ENCODE results near the gene NACC2. TPM values are rescaled to one million over a fixed set of nuclear protein-coding genes. Genes with fewer than 3 reads are reported as not detected.
A peak's percentile ranks its signal among the peaks of the same experiment; 100 is the strongest.

Gene NACC2
- total RNA-seq, 4 donors from 2014 or later, result 22.2 to 64.3 (median 26.5) TPM

DNA sequence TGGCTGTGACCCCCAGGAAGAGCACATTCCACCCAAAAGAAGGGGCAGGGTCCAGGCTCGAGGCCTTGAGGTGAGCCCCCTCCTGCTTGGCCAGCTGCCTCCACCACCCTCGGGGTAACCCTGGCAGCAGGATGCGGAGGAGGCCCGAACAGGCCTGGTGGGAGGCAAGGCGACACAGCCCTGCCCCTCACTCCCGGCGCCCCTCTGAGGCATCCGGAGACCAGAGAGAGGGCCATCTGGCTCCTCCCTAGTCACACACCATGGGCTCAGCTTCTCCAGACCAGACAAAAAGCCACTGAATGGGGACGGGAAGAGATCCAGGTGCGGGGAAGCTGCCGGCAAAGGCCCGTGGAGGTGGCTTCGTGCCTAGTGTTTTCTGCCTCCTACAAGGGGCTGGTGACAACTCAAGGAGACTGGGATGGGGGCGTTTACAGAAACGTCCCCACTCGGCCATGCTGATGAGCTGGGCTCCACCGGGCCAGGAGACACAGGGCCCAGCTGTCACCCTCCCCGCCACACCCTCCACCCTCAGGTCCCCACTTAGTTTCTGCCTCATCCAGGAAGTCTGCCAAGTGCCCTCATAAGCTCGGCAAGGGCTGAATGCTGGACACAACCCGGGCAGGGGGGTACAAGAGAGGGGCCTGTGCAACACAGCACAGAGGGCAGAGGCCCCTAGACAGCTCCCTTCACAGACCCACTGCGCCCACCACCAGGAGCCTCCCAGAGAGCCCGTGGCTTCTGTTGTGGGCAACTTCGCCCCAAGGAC is 41.9 kb downstream of the NACC2 start:
- in situ Hi-C loops (cut with MboI; ENCODE audit: low pct_ligation_motif_present in 1 of 4, low pct_unique_long_range_greater_than_20kb in 1 of 4, low sequenced_read_pairs in 3 of 4), result no loop called here
- no peaks in the 10 kb centered on the region for H3K9me3 ChIP-seq
- peak overlapping the region in 2 of 4 donors; percentile 47 to 54 for H3K4me3 ChIP-seq
- H3K27me3 ChIP-seq, result no peaks in the 10 kb centered on the region
- 39% methylated on average over 23 of the region's 23 CpGs; no CpG with 5 or more reads in 1 of the 2 donors for WGBS, 2 donors (ENCODE audit: low coverage in 1 of 2)
- peaks cover 0 to 8% (median 0%) of the 10 kb centered on the region in 4 donors for H3K36me3 ChIP-seq
- intact Hi-C loops (cut with DNase I; ENCODE audit: low total_unique reads), result no loop called here
- peaks cover 33 to 68% (median 51%) of the 10 kb centered on the region in 4 donors for H3K4me1 ChIP-seq
- TF ChIP-seq EP300 (IDR thresholded peaks at IDR 0.05; ENCODE audit: low read depth), result no peak
- no peak for TF ChIP-seq POLR2A (IDR thresholded peaks at IDR 0.05)
- TF ChIP-seq POLR2AphosphoS5 (IDR thresholded peaks at IDR 0.05), result no peak
- TF ChIP-seq, protein P1, sequence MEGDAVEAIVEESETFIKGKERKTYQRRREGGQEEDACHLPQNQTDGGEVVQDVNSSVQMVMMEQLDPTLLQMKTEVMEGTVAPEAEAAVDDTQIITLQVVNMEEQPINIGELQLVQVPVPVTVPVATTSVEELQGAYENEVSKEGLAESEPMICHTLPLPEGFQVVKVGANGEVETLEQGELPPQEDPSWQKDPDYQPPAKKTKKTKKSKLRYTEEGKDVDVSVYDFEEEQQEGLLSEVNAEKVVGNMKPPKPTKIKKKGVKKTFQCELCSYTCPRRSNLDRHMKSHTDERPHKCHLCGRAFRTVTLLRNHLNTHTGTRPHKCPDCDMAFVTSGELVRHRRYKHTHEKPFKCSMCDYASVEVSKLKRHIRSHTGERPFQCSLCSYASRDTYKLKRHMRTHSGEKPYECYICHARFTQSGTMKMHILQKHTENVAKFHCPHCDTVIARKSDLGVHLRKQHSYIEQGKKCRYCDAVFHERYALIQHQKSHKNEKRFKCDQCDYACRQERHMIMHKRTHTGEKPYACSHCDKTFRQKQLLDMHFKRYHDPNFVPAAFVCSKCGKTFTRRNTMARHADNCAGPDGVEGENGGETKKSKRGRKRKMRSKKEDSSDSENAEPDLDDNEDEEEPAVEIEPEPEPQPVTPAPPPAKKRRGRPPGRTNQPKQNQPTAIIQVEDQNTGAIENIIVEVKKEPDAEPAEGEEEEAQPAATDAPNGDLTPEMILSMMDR (IDR thresholded peaks at IDR 0.05), result no peak
- no peak for DNase-seq
- H3K27ac ChIP-seq, result peak overlapping the region; percentile 67 to 88 (median 84)

DNA sequence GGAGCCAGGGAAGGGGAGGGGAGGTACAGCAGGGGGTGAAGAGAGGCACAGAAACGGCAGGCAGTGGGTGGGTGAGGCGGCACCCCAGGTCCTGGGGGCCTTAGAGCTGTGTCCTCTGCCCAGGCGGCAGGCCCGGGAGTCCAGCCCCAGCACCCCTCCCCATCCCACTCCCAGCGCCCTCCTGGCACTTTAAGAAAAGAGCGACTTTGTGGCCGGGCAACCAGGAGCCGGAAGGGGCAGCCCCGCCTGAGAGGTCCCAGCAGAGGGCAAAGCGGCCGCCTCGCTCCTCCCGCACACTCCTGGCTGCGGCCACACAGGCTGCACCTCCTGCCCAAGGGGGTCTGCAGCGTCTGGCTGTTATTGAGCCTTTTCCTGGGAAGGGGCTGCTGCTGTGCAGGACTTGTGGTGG is 42.6 kb downstream of the NACC2 start:
- no peaks in the 10 kb centered on the region for H3K27me3 ChIP-seq
- peaks cover 33 to 67% (median 51%) of the 10 kb centered on the region in 4 donors for H3K4me1 ChIP-seq
- H3K27ac ChIP-seq, result peak overlapping the region; percentile 67 to 88 (median 84)
- DNase-seq, result no peak
- TF ChIP-seq, protein P1 (IDR thresholded peaks at IDR 0.05), result peak in 1 of 5 experiments; percentile 8
- no peak for TF ChIP-seq POLR2A (IDR thresholded peaks at IDR 0.05)
- intact Hi-C loops (cut with DNase I; ENCODE audit: low total_unique reads) (no loop called here), in situ Hi-C loops (cut with MboI; ENCODE audit: low pct_ligation_motif_present in 1 of 4, low pct_unique_long_range_greater_than_20kb in 1 of 4, low sequenced_read_pairs in 3 of 4) (no loop called here)
- H3K9me3 ChIP-seq, result no peaks in the 10 kb centered on the region
- H3K4me3 ChIP-seq, result peak overlapping the region in 3 of 4 donors; percentile 35 to 54 (median 47)
- H3K36me3 ChIP-seq, result peaks cover 0 to 8% (median 0%) of the 10 kb centered on the region in 4 donors
- 16% methylated on average over 15 of the region's 15 CpGs; no CpG with 5 or more reads in 1 of the 2 donors for WGBS, 2 donors (ENCODE audit: low coverage in 1 of 2)

DNA sequence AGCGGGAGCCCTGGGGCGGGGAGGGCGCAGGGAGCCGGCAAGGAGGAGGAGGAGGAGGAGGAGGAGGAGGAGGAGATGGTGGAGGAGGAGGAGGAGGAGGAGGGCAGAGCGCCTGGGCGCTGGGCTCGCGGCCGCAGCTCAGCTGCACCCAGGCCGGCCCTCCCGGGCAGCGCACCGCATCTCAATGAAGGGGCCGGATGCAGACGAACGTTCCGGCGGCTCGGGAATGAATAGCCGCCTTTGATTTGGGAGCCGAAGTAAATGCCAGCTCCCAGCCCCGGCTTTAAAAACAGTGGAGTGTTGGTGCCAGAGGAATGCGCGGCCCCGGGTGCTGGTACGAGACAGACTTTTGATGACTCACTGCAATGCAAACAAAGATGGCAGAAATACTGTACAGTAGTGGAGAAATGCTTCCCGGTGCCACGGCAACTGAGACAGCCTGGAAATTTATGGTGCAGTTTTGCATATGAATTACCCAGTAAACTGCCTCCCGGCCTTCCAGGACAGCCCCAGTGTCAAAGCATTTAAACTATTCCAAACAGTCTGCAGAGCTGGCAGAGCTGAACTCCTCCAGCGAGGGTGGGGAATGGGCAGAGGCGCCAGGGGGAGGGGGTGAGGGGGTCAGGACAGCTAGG is 43.1 kb downstream of the NACC2 start:
- Histone ChIP-seq H3K27ac (peak overlapping the region; percentile 67 to 88 (median 84)), H3K9me3 (no peaks in the 10 kb centered on the region), H3K4me1 (peaks cover 33 to 66% (median 48%) of the 10 kb centered on the region in 4 donors), H3K27me3 (no peaks in the 10 kb centered on the region), H3K36me3 (peaks cover 0 to 8% (median 0%) of the 10 kb centered on the region in 4 donors), H3K4me3 (peak overlapping the region; percentile 35 to 54 (median 42))
- TF ChIP-seq, protein P1 (IDR thresholded peaks at IDR 0.05), result no peak
- TF ChIP-seq POLR2A (IDR thresholded peaks at IDR 0.05) (no peak), POLR2AphosphoS5 (IDR thresholded peaks at IDR 0.05) (peak; percentile 23 to 69 (median 62)), EP300 (IDR thresholded peaks at IDR 0.05; ENCODE audit: low read depth) (no peak)
- WGBS, 2 donors (ENCODE audit: low coverage in 1 of 2), result 1% methylated on average over 30 of the region's 31 CpGs; no CpG with 5 or more reads in 1 of the 2 donors
- intact Hi-C loops (cut with DNase I; ENCODE audit: low total_unique reads), result no loop called here
- DNase-seq, result peak; percentile 84
- in situ Hi-C loops (cut with MboI; ENCODE audit: low pct_ligation_motif_present in 1 of 4, low pct_unique_long_range_greater_than_20kb in 1 of 4, low sequenced_read_pairs in 3 of 4), result no loop called here

DNA sequence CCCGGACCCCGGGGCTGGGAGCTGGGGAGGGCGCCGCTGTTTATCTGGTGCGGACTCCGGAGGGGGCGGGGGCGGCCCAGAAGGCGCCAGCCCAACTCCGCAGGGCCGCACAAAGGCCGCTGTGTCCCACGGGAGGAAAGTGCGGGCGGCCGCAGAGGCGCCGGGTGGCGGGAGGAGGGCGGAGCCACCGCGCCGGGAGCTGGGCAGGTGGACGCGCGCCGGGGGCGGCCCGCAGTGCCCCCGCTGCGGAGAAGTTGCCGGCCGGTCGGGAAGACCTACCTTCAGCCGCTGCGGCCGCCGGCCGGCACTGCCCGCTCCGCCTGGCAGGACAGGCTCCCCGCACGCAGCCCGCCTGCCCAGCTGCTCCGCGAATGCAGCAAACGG is 43.6 kb downstream of the NACC2 start:
- H3K27me3 ChIP-seq, result no peaks in the 10 kb centered on the region
- no peaks in the 10 kb centered on the region for H3K9me3 ChIP-seq
- H3K36me3 ChIP-seq, result peaks cover 0 to 8% (median 0%) of the 10 kb centered on the region in 4 donors
- H3K27ac ChIP-seq, result peak overlapping the region; percentile 58 to 88 (median 84)
- H3K4me1 ChIP-seq, result peaks cover 33 to 61% (median 45%) of the 10 kb centered on the region in 4 donors
- peak overlapping the region; percentile 35 to 54 (median 42) for H3K4me3 ChIP-seq
- in situ Hi-C loops (cut with MboI; ENCODE audit: low pct_ligation_motif_present in 1 of 4, low pct_unique_long_range_greater_than_20kb in 1 of 4, low sequenced_read_pairs in 3 of 4) (no loop called here), intact Hi-C loops (cut with DNase I; ENCODE audit: low total_unique reads) (no loop called here)
- WGBS, 2 donors (ENCODE audit: low coverage in 1 of 2), result 2% methylated on average over 24 of the region's 47 CpGs; no CpG with 5 or more reads in 1 of the 2 donors
- TF ChIP-seq, protein P1 (IDR thresholded peaks at IDR 0.05), result no peak
- TF ChIP-seq POLR2A (IDR thresholded peaks at IDR 0.05) (no peak), POLR2AphosphoS5 (IDR thresholded peaks at IDR 0.05) (no peak), EP300 (IDR thresholded peaks at IDR 0.05; ENCODE audit: low read depth) (no peak)
- DNase-seq, result no peak
